ENCODE measurements around the gene TIMM50. TPM values are rescaled to one million over a fixed set of nuclear protein-coding genes. Genes with fewer than 3 reads are reported as not detected.

TIMM50 gene
- total and polyA plus RNA-seq, 3 donors from 2014 or later: 80.6 to 130 (median 96.1) TPM

DNA sequence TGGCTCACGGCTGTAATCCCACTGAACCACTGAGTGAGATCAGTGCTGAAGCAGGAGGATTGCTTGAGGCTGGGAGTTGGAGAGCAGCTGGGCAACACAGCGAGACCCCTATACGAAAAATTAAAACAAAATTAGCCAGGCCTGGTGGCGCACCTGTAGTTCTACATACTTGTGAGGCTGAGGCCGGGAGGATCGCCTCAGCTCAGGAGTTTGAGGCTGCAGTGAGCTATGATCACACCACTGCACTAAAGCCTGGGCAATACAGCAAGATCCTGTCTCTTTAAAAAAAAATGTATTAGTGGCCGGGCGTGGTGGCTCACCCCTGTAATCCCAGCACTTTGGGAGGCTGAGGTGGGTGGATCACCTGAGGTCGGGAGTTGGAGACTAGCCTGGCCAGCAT, 28.0 kb downstream of the TIMM50 start:
- Histone ChIP-seq H3K4me3 (no peak overlapping the region), H3K9me3 (no peaks in the 10 kb centered on the region), H3K36me3 (ENCODE audit: low read depth, missing control alignments) (no peaks in the 10 kb centered on the region), H3K27ac (no peak overlapping the region), H3K27me3 (no peaks in the 10 kb centered on the region), H3K4me1 (no peaks in the 10 kb centered on the region)
- intact Hi-C loops (cut with DNase I; ENCODE audit: low total_unique reads): no loop called here
- TF ChIP-seq, protein P1, sequence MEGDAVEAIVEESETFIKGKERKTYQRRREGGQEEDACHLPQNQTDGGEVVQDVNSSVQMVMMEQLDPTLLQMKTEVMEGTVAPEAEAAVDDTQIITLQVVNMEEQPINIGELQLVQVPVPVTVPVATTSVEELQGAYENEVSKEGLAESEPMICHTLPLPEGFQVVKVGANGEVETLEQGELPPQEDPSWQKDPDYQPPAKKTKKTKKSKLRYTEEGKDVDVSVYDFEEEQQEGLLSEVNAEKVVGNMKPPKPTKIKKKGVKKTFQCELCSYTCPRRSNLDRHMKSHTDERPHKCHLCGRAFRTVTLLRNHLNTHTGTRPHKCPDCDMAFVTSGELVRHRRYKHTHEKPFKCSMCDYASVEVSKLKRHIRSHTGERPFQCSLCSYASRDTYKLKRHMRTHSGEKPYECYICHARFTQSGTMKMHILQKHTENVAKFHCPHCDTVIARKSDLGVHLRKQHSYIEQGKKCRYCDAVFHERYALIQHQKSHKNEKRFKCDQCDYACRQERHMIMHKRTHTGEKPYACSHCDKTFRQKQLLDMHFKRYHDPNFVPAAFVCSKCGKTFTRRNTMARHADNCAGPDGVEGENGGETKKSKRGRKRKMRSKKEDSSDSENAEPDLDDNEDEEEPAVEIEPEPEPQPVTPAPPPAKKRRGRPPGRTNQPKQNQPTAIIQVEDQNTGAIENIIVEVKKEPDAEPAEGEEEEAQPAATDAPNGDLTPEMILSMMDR (IDR thresholded peaks at IDR 0.05): no peak
- no peak for TF ChIP-seq POLR2A (IDR thresholded peaks at IDR 0.05)
- no peak for DNase-seq
- WGBS, 2 donors: 52 to 85% methylated on average over 9 of the region's 9 CpGs

DNA sequence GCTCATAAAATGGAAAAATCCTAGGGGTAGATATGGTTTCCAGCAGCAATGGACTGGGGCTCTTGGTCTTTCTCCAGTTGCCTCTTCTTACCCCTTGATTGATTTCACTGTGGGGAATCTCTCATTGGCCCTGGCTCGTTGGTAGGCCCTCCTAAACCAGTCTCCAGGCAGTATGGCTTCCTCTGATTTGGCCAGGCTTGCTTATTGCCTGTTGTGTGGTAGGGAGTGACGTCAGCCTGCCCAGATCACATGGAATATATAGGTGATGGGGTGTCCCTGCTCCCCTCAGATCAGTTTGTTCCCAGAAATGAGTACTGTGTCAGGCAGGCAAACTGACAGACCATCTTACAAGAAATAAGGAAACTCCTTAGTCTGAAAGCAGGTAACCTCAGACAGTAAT, 28.6 kb downstream of the TIMM50 start:
- H3K4me3 ChIP-seq: no peak overlapping the region
- TF ChIP-seq POLR2A (IDR thresholded peaks at IDR 0.05): no peak
- TF ChIP-seq, protein P1 (IDR thresholded peaks at IDR 0.05): no peak
- no peaks in the 10 kb centered on the region for H3K9me3 ChIP-seq
- no peak overlapping the region for H3K27ac ChIP-seq
- no peaks in the 10 kb centered on the region for H3K27me3 ChIP-seq
- intact Hi-C loops (cut with DNase I; ENCODE audit: low total_unique reads): no loop called here
- 58 to 68% methylated on average over 2 of the region's 2 CpGs for WGBS, 2 donors
- H3K36me3 ChIP-seq (ENCODE audit: low read depth, missing control alignments): no peaks in the 10 kb centered on the region
- DNase-seq: no peak
- H3K4me1 ChIP-seq: no peaks in the 10 kb centered on the region

DNA sequence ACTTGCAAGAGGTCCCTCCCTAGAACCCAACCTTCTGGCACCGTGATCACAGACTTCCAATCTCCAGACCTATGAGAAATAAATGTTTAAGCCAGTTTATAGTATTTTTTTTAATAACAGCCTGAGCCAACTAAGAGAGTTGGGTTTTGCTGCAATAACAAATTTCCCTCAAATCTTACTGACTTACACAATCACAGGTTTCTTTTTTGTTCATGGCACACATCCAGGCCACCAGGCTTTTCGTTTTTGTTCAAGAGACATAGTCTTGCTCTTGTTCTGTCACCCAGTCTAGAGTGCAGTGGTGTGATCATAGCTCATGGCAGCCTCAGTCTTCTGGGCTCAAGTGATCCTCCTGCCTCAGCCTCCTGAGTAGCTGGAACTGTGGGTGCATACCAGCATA, 32.4 kb downstream of the TIMM50 start:
- TF ChIP-seq, protein P1 (IDR thresholded peaks at IDR 0.05): no peak
- TF ChIP-seq POLR2A (IDR thresholded peaks at IDR 0.05): no peak
- WGBS, 2 donors: 67 to 70% methylated on average over 2 of the region's 2 CpGs
- Histone ChIP-seq H3K4me3 (no peak overlapping the region), H3K27me3 (peaks cover 3% of the 10 kb centered on the region), H3K9me3 (no peaks in the 10 kb centered on the region), H3K36me3 (ENCODE audit: low read depth, missing control alignments) (no peaks in the 10 kb centered on the region), H3K4me1 (peaks cover 3% of the 10 kb centered on the region), H3K27ac (no peak overlapping the region)
- DNase-seq: no peak
- intact Hi-C loops (cut with DNase I; ENCODE audit: low total_unique reads): no loop called here

DNA sequence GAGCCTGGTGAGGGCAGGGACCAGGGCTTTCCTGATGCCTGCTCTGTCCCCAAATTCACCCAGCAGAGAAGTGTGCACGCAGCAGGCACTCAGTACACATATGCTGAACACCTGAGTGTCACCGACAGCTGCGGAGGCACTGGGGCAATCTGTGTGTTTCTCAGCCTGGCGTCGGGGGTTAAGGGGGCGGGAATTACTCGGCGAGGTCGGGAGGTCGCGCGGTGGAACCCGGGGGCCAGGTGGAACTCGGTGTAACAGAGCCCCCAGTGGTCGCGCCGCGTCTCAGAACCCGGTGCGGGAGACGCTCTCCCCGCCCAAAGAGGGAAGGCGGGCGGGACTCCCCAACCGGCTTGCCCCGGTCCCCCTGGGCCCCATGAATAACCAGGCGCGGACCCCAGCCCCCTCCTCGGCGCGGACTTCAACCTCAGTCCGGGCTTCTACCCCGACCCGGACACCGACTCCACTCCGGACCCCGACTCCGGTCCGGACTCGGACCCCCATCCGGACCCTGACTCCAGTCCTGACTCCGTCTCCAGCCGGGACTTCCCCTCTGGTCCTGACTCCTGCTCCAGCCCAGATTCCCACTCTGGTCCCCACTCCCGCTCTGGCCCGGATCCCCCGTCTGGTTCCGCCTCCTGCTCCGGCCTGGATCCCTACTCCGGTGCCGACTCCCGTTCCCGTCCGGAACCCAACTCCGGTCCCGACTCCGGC, 34.4 kb downstream of the TIMM50 start, which contains the start of gene SELENOV:
Gene SELENOV, plus strand, starts transcription at position 300 of the 711 bp plus-strand sequence. Its CDS starts 74 bp downstream, at position 374.
- Histone ChIP-seq H3K36me3 (ENCODE audit: low read depth, missing control alignments) (no peaks in the 10 kb centered on the region), H3K9me3 (no peaks in the 10 kb centered on the region), H3K4me1 (peaks cover 3% of the 10 kb centered on the region), H3K27ac (no peak within 1 kb of the TSS), H3K27me3 (peaks cover 3% of the 10 kb centered on the region), H3K4me3 (peak within 1 kb of the TSS; percentile 37)
- TF ChIP-seq, protein P1 (IDR thresholded peaks at IDR 0.05): no peak
- no peak for TF ChIP-seq POLR2A (IDR thresholded peaks at IDR 0.05)
- 0 to 1% methylated on average over 26 to 55 of the region's 56 CpGs for WGBS, 2 donors
- intact Hi-C loops (cut with DNase I; ENCODE audit: low total_unique reads): no loop called here
- no peak for DNase-seq

All from testis (tissue), 3 donors.